NCI-H2029 treated with DMSO at 0.1 percent for 48 hours (cell line): ENCODE results near the gene PARK7.

Experiments
- DNase-seq: peaks from one replicate; lab custom pipeline; 2025; lab: John Stamatoyannopoulos, UW

Gene PARK7

DNA sequence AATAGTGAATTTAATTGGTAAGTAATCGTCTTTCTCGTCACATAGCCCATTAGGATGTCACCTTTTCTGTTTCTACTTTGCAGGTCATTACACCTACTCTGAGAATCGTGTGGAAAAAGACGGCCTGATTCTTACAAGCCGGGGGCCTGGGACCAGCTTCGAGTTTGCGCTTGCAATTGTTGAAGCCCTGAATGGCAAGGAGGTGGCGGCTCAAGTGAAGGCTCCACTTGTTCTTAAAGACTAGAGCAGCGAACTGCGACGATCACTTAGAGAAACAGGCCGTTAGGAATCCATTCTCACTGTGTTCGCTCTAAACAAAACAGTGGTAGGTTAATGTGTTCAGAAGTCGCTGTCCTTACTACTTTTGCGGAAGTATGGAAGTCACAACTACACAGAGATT, 23.3 kb downstream of the PARK7 start:
- DNase-seq: no peak

DNA sequence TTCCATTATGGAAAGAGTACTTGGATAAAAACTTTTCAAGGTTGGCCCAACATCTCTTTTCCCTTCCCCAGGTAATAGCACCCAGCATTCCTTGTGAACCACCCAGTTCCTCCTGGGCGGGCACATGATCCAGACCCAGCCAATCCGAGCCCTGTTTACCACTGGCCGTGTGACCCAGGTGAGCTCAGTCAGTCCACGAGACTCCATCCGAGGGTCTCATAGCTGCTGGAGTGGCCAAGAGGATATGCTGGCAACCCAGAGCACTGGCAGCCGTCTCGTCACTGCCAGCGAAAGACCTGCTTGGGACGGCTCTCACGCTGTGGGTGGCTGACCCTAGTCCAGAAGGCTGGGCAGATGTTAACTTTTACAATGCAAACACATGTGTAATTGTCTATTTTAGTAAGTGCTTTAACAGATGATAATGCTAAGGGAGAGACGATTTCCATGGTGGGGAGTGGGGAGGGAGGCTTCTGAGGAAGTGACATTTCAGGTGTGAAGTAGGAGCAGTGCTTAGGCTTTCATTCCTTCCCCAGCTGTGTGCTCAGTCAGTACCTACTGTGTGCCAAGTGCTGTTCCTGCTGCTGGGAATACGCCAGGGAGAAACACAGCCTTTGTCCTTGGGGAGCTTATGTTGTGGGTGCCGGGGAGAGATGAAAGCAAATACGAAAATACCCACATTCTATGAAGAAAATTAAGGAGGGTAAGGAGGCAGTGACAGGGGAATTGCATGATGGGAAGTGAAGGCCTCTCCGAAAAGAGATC, 24.5 kb downstream of the PARK7 start:
- DNase-seq: no peak

DNA sequence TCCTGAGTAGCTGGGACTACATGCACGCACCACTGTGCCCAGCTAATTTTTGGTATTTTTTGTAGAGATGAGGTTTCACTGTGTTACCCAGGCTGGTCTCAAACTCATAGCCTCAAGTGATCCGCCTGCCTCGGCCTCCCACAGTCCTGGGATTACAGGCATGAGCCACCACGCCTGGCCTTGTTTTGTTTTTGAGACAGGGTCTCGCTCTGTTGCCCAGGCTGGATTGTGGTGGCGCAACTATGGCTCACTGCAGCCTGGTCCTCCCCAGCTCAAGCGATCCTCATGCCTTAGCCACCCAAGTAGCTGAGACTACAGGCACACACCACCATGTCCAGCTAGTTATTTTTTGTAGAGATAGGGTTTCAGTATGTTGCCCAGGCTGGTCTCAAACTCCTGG, 26.0 kb downstream of the PARK7 start:
- DNase-seq: no peak

DNA sequence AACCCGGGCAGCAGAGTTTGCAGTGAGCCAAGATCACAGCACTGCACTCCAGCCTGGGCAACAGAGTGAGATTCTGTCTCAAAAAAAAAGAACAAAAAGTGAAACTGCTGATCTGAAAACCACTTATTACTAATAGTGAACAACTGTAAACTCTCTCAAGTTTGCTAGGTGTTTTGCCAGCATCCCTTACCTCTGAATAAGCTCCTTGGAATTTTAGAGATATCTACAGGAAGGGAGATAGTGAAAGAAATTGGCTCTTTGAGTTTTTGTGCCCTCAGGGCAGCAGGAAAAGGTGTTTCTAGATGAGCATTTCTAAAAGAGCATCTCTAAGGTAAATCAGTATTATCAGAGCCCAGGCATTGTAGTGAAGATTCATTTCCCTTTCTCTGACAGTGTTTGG, 27.1 kb downstream of the PARK7 start:
- no peak for DNase-seq

DNA sequence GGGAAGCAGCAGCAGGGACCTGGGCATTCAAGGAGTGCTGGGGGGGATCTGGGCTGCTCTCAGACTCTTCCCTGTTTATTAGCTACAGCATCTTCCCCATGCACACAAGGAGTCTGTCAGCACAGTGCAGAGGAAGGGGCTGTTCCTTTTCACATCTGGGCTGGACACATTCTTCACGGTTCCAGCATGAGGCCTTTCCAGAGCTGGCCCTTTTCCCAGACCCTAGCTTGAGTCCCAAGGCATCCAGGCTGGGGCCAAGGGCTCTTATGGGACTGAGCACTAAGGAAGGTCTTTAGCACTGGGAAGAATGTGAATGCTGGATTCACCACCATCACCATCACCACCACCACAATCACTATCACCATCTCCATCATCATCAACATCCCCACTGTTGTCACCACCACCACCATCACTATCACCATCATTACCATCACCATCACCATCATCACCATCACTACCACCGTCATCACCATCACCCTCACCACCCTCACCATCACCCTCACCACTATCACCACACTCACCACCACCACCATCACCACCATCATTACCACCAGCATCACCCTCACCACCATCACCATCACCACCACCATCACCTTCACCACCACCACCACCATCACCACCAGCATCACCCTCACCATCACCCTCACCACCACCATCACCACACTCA, 28.4 kb downstream of the PARK7 start:
- no peak for DNase-seq

DNA sequence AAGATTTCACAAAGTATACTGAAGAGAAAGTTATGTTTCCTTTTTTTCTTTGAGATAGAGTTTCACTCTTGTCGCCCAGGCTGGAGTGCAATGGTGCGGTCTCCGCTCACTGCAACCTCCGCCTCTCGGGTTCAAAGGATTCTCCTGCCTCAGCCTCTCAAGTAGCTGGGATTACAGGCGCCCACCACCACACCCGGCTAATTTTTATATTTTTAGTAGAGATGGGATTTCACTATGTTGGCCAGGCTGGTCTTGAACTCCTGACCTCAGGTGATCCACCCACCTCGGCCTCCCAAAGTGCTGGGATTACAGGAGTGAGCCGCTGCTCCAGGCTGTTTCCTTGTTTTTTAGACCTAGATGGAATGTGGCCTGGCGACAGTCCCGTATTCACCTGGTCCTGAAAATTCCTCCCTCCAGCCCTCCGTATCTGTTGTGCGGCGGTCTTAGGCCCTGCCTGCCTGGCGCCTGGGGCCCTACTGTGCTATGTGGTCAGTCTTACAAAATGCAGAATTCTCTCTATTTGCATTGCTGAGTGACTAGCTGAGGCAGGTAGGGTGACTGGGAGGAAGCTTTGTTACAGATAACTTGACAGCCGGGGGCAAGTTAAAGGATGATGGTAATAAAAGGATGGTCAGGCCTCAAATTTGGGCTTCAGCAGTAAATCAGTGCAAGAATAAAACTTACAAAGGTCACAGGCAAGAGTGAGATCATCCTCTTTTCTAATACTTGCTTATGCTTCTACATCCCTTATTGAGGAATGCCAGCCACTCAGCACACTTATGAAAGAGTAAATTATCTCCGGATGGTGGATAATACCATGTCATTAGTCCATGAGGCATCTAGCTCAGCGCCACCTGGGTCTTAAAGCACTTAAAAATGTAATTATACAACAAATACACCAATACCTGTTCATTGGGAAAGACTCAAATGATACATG, 30.3 kb downstream of the PARK7 start:
- no peak for DNase-seq

DNA sequence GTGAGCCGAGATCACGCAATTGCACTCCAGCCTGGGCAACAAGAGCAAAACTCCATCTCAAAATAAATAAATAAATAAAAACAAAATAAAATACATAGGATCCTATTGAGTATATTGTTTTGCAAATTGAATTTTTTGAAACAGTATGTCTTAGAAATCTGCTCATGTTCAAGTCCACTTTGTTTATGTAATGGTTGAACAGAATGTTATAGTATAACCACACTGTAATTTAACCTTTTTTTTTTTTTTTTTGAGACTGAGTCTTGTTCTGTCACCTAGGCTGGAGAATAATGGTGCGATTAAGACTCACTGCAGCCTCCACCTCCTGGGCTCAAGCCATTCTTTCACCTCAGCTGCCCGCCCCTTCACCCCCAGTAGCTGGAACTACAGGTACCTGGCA, 31.4 kb downstream of the PARK7 start:
- DNase-seq: no peak

DNA sequence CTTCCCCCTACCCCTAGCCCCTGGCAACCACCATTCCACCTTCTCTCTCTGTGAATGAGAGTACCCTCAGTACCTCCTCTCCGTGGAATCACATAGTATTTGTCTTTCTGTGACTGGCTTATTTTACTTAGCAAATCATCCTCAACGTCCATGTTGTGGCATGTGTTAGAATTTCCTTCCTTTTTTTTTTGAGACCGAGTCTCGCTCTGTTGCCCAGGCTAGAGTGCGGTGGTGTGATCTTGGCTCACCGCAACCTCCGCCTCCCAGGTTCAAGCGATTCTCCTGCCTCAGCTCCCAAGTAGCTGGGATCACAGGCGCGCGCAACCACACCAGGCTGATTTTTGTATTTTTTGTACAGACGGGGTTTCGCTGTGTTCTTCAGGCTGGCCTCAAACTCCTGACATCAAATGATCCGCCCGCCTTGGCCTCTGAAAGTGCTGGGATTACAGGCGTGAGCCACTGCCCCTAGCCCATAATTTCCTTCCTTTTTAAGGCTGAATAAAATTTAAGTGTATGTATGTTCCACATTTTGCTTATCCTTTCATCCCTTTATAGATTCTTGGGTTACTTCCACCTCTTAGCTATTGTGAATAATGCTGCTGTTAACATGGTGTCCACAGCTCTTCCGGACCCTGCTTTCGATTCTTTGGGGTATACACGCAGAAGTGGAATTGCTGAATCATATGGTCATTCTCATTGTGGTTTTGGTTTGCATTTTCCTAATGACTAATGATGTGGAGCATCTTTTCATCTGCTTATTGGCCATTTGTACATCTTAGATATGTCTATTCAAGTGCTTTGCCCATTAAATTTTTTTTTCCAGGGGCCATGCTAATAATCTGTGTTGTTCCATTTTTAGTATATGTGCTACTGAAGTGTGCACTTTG, 32.3 kb downstream of the PARK7 start:
- no peak for DNase-seq

DNA sequence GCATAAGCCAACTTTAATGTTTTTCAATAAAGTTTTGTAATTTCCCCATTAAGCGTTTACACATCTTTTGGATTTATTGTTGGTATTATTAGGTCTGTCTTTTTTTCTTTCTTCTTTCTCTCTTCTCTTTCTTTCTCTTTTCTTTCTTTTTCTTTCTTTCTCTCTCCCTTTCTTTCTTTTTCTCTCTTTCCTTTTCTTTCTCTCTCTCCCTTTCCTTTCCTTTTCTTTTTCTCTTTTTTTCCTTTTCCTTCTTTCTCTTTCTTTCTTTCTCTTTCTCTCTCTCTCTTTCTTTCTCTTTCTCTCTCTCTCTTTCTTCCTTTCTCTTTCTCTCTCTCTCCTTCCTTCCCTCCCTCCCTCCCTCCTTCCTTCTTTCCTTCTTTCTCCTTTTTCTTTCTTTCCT, 33.3 kb downstream of the PARK7 start:
- no peak for DNase-seq

DNA sequence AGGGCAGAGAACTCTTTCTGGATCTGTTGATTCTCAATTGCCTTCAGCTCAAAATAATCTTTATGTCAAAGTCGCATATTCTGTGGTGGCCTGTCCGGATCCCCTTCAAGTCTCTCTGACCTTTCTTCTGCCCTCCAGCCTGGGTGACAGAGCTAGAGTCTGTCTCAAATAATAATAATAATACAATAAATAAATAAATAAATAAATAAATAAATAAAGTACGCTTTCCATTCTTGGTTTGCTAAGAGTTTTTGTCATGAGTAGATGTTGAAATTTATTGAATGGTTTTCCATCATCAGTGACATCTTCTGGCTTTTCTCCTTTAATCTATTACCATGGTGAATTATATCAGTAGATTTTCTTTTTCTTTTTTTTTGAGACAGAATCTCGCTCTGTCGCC, 33.9 kb downstream of the PARK7 start:
- no peak for DNase-seq

DNA sequence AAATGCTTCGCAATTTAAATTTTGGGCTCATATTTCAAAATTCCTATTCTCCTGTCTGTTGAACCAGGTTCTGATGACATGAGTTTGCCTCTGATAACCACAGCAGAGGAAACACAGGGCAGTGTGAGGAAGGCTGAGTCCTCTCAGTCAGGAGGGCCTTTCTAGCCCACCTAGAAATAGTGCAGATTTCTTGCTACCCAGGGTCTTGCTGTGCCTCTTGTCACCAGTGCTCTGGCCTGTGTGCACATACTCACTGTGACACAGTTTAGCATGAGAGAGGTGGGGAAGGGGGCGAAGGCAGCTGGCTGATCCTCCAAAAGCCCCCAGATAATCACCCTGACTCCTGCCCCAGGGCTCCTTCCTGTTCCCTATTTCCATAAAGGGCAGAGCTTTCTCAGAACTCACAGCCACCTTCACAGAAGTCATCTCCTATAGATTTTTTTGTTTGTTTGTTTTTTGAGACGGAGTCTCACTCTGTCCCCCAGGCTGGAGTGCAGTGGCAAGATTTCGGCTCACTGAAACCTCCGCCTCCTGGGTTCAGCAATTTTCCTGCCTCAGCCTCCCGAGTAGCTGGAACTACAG, 40.9 kb downstream of the PARK7 start:
- no peak for DNase-seq

DNA sequence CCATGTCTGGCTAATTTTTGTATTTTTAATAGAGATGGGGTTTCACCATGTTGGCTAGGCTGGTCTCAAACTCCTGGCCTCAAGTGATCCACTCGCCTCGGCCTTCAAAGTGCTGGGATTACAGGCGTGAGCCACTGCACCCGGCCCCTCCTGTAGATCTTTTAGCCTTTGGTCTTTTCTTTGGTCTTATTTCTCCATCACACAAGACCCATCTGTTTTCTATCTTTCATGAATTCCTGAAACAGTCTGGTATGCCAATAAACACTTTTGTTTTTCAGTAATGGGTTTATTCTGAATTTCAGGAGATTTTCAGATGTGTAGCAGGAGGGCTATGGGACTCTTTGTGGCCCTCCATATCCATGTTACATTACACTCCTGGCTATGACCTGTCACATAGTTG, 41.4 kb downstream of the PARK7 start:
- DNase-seq: no peak

DNA sequence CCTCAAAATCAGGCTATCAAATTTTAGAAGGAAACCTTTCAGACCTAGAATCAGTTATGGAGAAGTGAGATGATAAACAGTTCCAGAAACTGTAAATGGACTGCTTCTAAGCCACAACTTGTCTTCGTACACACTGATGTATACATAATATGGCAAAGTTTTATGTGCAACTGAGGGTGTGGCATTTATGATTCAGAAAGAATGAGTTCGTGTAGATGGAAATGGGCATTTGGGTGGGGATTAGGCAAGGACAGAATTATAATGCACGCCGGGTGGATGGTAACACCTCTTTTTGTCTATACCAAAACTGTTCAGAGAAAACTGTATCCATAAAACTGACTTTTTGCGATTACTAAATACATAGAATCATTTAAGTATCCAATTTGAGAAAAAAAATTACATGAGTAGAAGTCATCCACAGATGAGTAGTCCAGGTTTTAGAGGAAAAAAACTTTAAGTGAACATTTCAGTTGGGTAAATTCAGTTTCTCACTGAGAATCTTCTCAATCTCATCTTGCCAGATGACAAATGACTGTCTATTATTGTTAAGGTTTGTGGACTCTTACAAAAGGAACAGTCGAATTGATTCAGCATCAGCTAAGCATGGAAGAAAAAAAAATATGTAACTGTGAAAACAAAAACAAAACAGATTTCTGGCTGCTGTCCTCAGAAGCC, 42.1 kb downstream of the PARK7 start:
- no peak for DNase-seq

DNA sequence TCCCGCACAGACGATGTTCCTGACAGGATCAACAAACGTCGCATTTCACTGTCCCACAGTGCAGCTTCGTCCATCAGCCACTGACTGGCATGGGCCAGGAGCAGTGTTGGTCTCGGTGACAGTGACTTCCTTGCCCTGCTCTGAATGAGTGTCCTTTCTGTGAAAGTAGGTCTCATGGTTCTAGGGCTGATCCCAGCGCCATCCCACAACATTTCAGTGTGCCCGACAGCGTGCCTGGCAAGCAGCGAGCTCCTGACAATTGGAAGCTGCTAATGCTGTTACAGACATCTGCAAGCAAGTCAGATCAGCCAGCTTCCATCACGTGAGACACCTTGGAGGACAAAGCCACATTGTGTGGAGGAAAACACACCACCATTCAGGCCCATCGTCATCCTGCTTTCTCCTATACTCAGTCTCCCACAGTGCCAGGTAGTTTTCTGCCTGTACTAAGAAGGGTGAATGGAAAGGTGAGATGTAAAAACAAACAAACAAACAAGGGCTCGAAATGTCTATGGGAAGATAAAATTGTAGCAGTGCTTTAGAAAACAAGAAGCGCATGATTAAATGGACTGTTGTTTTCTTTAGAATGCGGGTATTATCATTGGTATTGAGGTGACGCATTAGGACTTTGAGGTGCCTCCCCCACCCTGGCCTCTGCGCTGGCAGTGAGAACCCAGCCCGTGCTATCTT, 42.7 kb downstream of the PARK7 start:
- no peak for DNase-seq

DNA sequence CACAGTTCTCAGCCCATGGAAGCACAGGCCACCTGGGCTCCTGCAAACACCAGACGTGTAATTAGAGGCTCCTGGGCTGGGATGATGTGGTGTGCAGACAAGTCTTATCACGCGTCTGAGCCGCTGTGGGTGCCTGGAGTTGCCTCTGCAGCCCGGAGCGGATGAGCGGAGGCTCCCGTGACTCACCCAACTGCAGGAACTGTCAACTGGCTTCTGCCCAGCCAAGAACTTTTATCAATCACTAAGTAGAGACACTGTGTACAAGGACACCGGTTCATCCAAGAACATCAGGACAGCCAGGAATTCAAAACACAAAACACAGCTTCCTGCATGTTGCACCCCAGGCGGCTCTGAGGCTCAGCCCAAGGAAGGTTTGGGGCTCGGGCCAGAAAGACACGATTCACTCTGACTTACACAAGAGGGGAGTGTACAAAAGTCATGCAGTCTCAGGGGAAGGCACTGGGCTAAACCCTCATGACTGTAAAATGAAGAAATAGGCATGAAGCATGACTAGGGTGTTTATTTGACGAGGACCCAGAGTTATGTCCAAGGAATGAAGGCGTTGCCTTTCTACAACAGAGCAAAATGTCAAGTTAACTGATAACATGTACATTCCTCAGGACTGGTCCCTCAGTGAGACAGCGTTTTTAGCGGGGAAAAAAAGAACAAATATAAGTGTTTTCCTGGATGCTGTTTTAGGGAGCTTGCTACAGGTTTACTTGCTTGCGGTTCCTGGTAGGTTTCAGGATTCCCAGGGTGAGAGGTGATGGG, 43.5 kb downstream of the PARK7 start:
- no peak for DNase-seq

DNA sequence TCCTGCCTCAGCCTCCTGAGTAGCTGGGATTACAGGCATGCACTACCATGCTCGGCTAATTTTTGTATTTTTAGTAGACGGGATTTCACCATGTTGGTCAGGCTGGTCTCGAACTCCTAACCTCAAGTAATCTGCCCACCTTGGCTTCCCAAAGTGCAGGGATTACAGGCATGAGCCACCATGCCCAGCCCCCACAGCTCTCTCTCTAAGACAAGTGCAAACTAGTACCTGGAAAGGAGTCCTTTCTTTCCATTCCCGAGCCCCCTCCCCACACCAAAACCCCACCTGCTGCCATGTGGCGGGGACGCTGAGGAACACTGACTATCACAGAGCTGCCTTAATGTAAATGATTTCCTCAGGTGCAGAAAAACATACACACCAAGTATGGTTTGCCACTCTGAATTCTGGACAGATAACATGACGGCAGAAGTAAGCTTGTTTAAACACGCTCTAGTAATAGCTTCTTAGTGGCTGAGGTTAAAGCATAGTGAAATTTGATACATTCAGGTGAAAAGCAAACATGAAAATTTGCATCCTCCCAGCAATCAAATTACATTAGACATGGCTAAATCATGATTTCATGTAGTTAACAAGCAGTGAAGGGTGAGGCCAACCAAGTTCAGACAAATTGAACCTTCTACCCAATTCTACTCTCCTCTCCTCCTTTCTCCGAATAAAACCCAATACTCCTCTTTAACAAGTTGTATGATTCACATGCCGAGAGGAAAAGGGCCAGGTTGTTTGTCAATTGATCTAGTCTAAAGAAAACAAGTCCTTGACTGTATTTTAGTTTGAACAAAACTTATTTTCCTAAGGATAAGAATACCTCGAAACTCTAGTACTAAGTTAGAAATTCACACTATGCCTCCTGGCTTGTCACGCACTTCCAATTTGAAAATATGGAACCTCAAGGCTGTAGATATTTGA, 44.8 kb downstream of the PARK7 start:
- peak; percentile 56 for DNase-seq

DNA sequence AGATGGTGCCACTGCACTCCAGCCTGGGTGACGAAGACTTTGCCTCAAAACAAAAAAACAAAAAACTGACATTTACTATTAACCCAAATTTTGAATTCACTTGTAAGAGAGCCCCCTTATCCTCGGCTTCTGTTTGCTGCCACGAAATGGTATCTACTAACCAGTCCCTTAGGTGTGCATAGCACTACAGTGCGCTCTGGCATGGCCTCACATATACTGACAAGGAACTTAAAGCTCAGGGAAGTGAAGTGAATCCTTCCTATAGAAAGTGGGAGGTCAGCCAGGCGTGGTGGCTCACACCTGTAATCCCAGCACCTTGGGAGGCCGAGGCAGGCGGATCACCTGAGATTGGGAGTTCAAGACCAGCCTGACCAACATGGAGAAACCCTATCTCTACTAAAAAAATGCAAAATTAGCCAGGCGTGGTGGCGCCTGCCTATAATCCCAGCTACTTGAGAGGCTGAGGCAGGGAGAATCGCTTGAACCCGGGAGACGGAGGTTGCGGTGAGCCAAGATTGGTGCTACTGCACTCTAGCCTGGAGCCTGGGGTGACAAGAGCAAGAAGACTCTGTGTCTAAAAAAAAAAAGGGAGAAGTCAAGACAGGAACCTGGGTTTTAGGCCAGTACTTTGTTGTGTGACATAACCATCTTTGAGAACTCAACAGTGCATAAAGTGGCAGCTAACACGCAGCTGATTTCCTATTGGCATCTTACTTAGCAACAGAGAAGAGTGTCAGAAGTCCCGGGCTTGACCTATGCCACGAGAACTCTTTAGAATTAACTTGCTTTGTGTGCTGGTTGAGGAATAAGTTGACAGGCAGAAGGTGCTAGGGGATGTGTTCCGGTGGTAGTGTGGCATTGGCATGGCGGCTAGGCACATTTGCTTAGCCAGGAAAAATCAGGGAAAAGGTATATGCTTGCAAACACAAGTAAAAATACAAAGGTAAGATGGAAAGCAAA, 47.8 kb downstream of the PARK7 start:
- DNase-seq: no peak
